GM18505 (cell line): ENCODE results near the gene PFKL.
"Not testable (repeated sequence)": the region's sequence is repeated elsewhere in the genome, so short reads cannot be mapped to it uniquely, and the experiment has no call there.

Experiments
- ATAC-seq: cut with Tn5 transposase; IDR thresholded peaks from one replicate; pipeline ENCODE4 v1.9.1; 2021; ENCODE audit not compliant: unreplicated experiment
- POLR2A ChIP-seq: IDR thresholded peaks from 4 replicates; pipeline ENCODE4 v1.6.1; 2011; ENCODE audit warnings: borderline replicate concordance; ENCODE audit not compliant: insufficient read depth, insufficient read length; ENCODE audit errors: extremely low read depth

The PFKL gene

GRCh38 chr21:44263768-44264167 lies 36.1 kb upstream of the PFKL start:
- no peak for TF ChIP-seq POLR2A

DNA sequence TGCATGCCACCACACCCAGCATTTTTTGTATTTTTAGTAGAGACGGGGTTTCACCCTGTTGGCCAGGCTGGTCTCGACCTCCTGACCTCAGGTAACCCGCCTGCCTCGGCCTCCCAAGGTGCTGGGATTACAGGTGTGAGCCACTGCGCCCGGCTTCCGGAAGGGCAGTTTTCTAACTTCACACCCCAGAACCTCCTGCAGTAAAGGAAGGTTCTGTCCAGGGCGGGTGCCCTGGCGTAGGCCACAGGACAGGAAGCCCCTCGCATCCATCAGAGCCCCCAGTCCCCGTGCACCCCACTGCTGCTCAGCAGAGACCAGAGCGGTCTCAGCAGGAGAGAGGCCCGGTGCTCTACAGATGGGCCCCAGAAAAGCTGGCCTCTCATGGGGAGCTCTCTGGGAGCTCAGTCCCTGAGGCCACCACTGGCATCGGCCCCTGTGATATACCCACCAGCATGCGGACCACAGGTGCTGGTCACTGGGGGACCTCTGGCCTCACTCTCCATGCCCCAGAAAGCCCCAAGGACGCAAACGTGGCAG lies 34.1 kb upstream of the PFKL start:
- ATAC-seq, result no peak
- TF ChIP-seq POLR2A, result no peak

More at GRCh38 chr21:44263768-44264167, 36.1 kb upstream of the PFKL start:
- no peak for ATAC-seq

DNA sequence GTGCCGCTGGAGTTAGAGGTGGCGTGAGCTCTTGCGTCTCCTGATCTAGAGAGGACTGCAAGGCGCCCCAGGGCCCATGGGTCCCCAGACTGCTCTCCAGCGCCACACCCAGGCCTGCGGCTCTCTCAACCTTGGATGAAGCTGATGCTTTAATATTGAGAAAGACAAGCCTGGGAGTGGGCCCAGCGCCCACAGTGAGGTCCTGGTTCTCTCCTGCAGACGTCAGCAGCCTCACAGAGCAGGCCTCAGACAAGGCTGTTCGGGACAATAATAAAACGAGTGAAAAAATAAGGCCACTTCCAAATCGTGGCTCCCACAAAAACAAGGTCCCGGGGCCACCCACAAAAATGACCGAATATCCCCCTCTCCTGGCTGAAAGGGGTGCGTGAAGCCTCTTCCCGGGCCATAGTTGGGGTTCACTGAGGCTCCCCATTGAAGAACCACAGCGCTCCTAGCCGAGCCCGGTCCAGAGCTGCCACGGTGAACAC lies 32.2 kb upstream of the PFKL start:
- no peak for ATAC-seq
- TF ChIP-seq POLR2A, result no peak

- no peak for ATAC-seq
- TF ChIP-seq POLR2A, result no peak
Measured at GRCh38 chr21:44269090-44269489, 30.8 kb upstream of the PFKL start.

DNA sequence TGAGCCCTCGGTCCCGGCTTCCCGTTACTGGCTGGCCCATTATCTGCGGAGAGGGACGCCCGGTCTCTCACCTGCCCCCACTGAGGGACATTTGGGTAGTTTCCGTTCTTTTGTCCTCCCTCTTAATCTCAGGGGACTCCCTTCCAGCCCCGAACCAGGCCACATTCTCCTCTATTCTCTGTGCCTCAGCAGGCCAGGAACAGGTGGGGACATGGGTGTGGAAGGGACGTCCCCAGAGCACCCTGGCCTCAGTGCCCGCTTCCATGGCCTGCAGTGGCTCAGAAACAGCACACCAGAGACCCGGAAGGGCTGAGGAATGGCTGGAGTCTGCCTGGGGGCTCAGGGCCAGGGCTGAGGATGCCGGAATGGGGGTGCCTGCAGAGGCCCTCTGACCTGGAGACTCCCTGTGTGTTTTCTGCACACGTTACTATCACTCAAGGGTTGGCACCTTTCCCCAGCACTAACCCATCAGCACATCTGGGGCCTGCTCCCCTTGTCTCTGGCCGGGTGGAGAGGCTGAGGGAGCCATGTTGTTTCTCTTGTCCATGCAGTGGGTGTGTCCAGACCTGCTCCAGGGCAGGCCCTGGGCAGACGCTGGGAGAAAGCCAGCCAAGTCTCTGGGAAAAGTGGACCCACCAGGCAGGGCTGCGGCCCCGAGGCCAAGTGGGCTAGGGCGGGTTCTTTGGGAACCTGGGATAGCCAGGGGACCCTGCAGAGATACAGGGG lies 28.1 kb upstream of the PFKL start:
- no peak for TF ChIP-seq POLR2A
- no peak for ATAC-seq

DNA sequence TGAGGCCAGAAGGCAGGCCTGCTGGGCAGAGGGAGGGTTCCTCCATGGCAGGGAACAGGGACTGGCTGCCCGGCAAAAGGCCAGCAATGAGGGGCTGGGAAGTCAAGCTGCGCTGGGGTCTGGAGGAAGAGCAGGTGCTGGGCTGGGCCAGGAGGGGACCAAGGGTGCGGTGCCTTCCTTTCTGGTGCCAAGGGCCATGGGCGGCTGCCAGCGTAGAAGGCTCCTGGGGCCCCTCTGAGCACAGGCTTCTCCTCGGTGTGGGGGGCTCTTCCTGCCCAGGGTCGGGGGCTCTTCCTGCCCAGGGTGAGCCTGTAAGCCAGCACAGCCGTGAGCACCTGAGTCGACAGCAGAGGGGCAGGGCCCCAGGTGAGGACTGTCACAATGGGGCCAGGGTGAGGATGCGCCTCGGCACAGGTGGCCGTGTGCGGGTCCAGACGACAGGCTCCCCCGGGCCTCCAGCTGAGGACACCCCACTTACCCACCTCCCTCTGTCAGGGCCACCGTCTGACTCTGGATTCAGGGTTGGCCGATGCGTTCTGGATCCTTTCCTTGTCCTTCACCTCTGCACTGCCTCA lies 27.5 kb upstream of the PFKL start:
- TF ChIP-seq POLR2A, result no peak
- no peak for ATAC-seq

DNA sequence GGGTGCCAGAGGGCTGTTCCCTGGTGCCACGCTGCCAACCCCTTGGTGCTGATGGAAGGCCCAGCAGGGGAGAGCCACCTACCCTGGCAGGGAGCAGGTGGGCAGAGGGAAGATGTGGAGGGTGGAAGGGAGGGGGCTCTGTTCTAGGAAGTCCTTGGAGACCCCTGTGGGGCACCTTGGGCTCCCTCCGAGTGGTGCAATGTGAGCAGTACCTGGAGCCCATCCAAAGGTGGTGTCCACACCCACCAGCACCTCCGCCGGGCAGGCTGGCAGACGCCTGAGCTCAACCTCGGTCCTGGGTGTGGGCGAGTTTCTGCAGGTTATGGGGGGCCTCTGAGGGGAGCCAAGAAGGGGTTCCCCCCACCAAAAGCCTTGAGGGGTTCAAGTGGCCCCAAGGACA lies 26.8 kb upstream of the PFKL start:
- ATAC-seq, result no peak
- no peak for TF ChIP-seq POLR2A

DNA sequence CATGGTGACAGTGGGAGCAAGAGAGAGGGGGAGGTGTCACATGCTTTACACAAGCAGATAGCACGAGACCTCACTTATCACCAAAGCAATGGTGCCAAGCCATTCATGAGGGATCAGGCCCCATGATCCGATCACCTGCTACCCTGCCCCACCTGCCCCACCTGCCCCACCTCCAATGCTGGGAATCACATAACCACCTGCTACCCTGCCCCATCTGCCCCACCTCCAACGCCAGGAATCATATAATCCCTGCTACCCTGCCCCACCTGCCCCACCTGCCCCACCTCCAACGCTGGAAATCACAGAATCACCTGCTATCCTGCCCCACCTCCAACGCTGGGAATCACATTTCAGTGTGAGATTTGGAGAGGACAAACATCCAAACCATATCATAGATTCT lies 24.8 kb upstream of the PFKL start:
- no peak for TF ChIP-seq POLR2A
- no peak for ATAC-seq

GRCh38 chr21:44279354-44280260 lies 20.2 kb upstream of the PFKL start:
- TF ChIP-seq POLR2A, result no peak
- ATAC-seq, result no peak

GRCh38 chr21:44281801-44282200 lies 18.1 kb upstream of the PFKL start:
- TF ChIP-seq POLR2A, result no peak
- ATAC-seq, result no peak

DNA sequence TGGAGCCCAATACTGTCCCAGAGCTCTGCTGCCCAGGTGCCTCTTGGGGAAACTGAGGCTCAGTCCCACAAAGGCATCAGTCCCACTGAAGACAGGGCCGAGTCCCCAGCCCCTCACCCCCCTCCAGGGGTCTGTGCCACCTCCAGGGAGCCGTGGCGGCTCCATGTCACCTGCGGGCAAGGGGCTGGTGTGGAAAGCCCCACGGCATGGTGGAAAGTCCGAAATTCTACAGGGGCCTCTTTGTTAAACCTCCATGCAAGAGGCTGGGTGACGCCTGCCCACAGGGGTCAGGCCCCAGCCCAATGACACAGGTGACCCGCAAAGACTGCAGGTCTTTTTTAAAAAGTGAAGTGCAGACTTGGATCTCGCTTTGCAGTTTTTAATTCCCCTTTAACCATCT lies 17.5 kb upstream of the PFKL start:
- no peak for ATAC-seq
- TF ChIP-seq POLR2A, result no peak

- ATAC-seq, result not testable (repeated sequence)
Measured at GRCh38 chr21:44283211-44283785, 16.6 kb upstream of the PFKL start.

DNA sequence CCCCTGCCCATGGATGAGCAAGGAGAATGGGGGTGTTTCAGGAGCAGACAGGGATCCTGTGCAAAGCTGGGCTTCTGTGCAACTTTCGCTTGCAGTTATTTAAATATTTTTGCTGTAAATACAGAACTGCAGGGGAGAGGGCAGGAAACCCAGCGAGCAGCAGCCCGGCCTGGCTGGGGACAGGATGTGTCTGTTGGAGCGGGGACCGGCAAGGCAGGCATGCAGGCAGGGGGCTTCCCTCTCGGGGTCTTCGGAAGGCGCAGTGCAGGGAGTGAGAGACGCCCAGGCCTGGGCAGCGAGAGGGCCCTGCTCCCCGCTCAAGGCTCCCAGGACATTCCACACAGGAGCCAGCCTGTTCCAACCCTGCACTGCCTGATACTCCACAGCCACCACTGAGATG lies 15.9 kb upstream of the PFKL start:
- no peak for TF ChIP-seq POLR2A
- ATAC-seq, result no peak
